Lower lobe of right lung (tissue), 2 donors: ENCODE data around the gene PDK2. TPM values are rescaled to one million over a fixed set of nuclear protein-coding genes. Genes with fewer than 3 reads are reported as not detected.
A peak's percentile ranks its signal among the peaks of the same experiment; 100 is the strongest.

ENCODE experiments used
- ATAC-seq, 2 donors: fragments of 200-7000 bp; cut with Tn5 transposase; one replicate each; pipeline ENCODE4 v1.9.1; 2020 to 2022; ENCODE audit warnings: mild to moderate bottlenecking in 2 of 2, moderate library complexity in 2 of 2
- DNase-seq: peaks from one replicate; pipeline ENCODE4 v3.0.0-alpha.2; 2020
- H3K27ac ChIP-seq: fragments of 200-600 bp; one replicate; pipeline ENCODE4 v1.8.0; 2022
- H3K27me3 ChIP-seq: fragments of 200-600 bp; one replicate; pipeline ENCODE4 v1.8.0; 2022; ENCODE audit warnings: low read depth
- H3K36me3 ChIP-seq: fragments of 200-600 bp; one replicate; pipeline ENCODE4 v1.8.0; 2022; ENCODE audit warnings: mild to moderate bottlenecking
- H3K4me1 ChIP-seq: fragments of 200-600 bp; one replicate; pipeline ENCODE4 v1.8.0; 2022
- H3K4me3 ChIP-seq: fragments of 200-600 bp; one replicate; pipeline ENCODE4 v1.8.0; 2022; ENCODE audit warnings: mild to moderate bottlenecking
- H3K9me3 ChIP-seq: fragments of 200-600 bp; one replicate; pipeline ENCODE4 v1.8.0; 2022
- CTCF ChIP-seq: fragments of 200-600 bp; IDR thresholded peaks from one replicate; pipeline ENCODE4 v1.8.0; 2022; ENCODE audit warnings: antibody characterized with exemption, mild to moderate bottlenecking
- intact Hi-C: fragments of 100-400 bp; cut with DNase I; formaldehyde crosslinking; loops from one replicate; pipeline ENCODE4 v1.11.0; 2022
- total RNA-seq: library from RNA; stranded (reverse); fragmentation: NEBNext Ultra II Directional; extraction: Animal tissue kit (Norgen Biotek cat#: 25700); gene quantifications from one replicate; pipeline ENCODE4 v1.2.1, GENCODE V29; 2021
- donor health status: DM: no; HTN: yes; CAD: no; lungs with severe emphysema.

PDK2 gene
- total RNA-seq, 1 donor from 2014 or later, result 35.7 TPM

- Histone ChIP-seq H3K27ac (peak overlapping the region; percentile 43), H3K4me3 (peak overlapping the region; percentile 65), H3K9me3 (no peaks in the 10 kb centered on the region), H3K36me3 (no peaks in the 10 kb centered on the region), H3K4me1 (peaks cover 19% of the 10 kb centered on the region), H3K27me3 (no peaks in the 10 kb centered on the region)
- ATAC-seq (peak; percentile 98 to 99), DNase-seq (peak; percentile 92)
- intact Hi-C loops, result no loop called here
- peak; percentile 93 for TF ChIP-seq CTCF
These were observed 66.1 kb downstream of the PDK2 start for GRCh38 chr17:50161023-50161910.

Other genes with a start within 250 kb of the PDK2 start
- not detected for gene TAC4, start 247.3 kb upstream of the PDK2 start, total RNA-seq
- gene DLX4, start 126.2 kb upstream of the PDK2 start, total RNA-seq, result 3.0 TPM
- gene DLX3, start 100.1 kb upstream of the PDK2 start, total RNA-seq, result 0.38 TPM
- 162 TPM for gene ITGA3, start 39.2 kb upstream of the PDK2 start, total RNA-seq
- 9.2 TPM for gene SAMD14, start 34.8 kb downstream of the PDK2 start, total RNA-seq
- gene PPP1R9B, start 55.3 kb downstream of the PDK2 start, total RNA-seq, result 92.6 TPM
- 9.1 TPM for gene SGCA, start 70.7 kb downstream of the PDK2 start, total RNA-seq
- gene COL1A1, start 106.3 kb downstream of the PDK2 start, total RNA-seq, result 142 TPM
- gene TMEM92, start 179.1 kb downstream of the PDK2 start, total RNA-seq, result 9.2 TPM